GM21515 (cell line): ENCODE data around the gene FRMD1.

ENCODE experiments used
- ATAC-seq: cut with Tn5 transposase; IDR thresholded peaks from one replicate; pipeline ENCODE4 v1.9.1; 2021; ENCODE audit not compliant: unreplicated experiment

The FRMD1 gene

DNA sequence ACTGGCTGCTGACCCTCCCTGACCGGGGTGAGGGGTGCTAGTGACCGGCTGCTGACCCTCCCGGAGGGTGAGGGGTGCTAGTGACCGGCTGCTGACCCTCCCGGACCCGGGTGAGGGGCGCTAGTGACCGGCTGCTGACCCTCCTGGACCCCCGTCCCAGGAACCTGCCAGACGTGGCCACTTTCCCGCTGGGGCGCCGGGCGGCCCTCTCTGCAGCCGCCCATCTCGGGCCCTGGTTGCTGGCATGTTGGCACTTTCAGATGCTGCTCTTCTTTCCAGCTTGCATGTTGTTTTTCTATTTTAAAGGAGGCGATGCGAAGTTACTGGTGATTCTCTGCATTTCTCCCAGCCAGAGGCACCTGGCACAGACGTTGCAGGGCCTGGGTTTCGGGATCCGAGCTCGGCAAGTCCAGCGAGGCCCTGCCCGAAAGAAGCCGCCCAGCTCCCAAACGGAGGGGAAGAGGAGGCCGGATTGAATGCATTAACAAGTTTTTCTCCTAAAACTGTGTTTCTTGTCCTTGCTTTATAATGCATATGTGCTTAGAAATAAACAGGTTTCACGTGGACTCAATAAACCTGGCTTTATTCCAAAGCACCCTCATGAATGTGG, 34.4 kb downstream of the FRMD1 start:
- ATAC-seq: no peak

DNA sequence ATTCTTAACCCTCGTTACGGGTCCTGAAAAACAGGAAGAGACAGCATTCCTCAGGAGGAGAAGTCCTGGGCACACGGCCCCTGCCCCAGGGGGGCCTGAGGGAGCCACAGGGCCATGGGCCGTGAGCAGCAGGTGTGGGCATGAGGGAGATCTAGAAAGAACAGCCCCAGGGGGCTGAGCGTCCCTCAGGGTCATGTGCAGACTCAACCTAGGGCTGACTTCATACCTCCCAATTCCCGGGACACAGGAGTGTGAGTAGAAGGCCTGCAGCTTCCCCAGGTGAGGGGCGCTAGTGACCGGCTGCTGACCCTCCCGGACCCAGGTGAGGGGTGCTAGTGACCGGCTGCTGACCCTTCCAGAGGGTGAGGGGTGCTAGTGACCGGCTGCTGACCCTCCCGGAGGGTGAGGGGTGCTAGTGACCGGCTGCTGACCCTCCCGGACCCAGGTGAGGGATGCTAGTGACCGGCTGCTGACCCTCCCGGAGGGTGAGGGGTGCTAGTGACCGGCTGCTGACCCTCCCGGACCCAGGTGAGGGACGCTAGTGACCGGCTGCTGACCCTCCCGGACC, 35.1 kb downstream of the FRMD1 start:
- no peak for ATAC-seq

DNA sequence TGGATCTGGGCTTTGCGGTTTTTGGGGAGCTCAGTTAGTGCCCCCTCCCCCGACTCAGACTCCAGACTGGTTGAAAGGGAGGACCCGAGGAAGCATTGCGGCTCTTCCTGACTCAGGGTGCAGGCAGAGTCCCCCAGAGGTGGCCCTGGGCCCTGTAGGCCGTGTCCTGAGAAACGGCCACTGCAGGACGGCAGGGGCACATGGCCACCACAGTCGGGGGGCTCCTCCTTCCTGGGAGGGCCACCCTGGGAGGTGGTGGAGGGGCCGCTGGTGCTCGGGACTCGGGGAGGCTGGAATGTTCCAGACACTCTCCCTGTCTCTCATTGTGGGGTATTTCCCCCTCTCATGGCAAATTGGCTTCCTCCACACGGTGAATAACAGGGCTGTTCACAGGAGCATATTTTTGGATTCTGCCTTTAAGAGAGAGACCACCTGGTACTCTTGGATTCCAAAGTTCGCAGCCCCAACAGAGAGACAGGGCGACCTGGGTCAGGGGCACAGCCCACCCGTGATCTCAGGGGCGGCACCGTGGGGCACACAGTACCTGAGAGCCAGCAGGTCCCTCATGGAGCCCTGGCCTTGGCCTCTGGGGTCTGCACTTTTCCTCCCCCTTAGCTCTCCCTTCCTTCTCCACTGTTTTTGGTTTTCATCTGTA, 35.7 kb downstream of the FRMD1 start:
- no peak for ATAC-seq

DNA sequence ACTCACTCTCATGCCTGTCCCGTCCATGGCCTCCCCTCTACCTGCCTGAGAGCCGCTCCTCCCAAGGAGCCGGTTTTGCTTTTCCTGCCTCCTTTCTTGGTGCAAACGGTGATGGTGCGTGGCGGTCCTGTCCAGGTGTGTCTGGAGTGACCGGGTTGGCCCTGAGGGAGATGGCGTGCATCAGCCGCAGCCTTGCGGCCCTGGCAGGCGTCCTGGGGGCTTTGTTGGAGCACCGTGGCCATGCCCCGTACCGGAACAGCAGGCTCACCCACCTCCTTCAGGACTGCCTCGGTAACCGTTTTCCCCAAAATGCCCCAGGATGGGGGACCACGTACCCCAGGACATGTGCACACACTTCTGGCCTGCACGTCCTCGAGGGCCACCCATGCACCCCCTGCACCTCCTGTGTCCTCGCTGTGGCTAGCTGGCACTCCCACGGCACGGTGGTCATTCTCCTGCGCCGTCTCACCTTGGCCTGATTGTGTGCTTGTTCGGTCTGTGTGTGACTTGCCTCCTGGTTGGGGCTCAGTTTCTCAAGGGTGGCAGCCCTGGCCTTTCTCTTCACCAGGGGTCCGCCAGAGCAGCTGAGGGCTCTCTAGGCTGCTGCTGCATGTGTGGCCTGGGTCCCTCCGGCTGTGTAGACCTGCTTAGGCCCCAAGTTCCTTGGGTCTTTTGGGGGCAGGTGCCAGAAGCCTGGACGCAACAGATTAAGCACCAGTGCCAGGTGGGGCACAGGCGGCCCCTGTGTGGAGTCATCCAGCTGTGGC, 36.4 kb downstream of the FRMD1 start:
- no peak for ATAC-seq

DNA sequence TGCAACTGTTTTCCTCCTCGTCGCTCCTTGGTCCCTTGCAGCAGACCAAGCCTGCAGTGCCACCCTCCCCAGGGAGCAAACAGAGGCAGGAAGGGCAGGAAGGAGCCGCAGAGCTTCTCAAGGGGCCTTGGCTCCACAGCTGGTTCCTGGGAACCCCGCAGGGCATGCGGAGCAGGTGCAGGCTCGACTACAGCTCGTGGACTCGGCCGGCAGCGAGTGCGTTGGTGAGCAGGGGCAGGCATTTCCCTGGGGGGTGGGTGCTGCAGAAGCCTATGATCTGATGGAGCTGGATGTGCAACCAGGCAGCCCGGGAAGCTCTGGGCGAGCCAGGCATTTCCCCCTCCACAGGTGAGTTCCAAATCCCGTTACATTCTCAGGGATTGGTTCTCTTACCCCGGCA, 37.1 kb downstream of the FRMD1 start:
- no peak for ATAC-seq

DNA sequence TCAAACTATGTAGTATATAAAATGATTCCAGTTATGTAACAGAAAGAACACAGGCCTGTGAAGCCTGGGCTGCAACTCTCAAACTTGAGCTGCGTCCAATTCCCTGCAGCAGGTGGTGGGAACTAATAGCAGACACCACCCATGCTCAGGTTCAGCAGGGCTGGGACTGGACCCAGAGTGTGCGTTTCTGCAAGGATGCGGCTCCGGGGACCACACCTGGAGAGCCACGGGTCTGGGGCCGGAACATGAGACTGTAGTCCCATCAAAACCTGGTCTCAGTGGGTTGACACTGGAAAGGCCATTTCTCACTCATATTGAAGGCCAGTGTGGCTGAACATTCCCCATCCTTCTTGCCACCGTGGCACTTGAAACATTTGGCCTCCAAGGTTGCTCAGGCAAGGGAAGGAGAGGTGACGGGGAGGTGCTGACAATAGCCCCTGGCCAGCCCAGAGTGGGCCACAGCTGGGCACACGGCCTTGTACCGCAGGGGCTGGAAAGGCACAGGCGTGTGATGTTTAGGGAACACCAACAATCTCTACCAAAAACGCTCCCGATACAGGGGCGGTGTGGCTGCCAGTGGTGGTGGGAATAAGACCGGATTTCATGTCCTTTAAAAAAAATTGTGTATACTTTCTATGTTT, 38.0 kb downstream of the FRMD1 start:
- ATAC-seq: no peak

DNA sequence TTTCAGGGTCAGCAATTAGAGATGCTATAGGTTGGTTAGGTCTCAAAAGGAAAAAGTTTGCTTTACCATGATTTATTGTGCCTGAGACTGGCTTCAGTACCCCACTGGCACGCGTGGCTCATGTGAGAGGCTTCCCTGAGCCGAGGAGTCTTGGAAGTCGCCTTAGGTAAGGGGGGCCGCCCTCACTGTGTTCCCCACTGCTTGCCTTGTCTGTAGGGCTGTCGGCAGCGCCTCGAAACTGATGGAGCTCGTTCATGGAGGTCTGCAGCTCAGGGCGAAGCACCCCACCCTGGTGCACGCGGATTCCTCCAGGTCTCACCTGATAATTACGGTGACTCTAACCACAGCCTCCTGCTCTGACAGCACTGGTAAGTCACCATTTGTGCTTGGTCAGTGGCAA, 39.2 kb downstream of the FRMD1 start:
- no peak for ATAC-seq

DNA sequence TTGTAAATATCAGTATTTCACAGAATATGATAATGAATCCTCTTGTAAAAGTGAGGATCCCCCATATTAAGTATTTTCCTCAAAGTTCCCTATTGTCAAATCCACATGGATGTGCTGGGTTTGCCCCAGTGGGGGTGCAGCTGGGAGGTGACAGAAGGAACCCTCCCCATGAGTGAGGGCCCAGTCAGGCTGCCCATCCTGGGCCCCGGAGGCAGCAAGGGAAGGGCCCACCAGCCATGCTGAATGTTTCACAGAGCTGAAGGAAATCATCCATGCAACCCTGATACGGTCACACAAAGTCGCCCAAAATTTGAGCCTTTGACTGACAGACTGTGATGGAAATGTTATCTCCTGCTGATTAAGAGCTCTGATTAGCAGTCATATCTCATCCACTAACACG, 39.7 kb downstream of the FRMD1 start:
- no peak for ATAC-seq

DNA sequence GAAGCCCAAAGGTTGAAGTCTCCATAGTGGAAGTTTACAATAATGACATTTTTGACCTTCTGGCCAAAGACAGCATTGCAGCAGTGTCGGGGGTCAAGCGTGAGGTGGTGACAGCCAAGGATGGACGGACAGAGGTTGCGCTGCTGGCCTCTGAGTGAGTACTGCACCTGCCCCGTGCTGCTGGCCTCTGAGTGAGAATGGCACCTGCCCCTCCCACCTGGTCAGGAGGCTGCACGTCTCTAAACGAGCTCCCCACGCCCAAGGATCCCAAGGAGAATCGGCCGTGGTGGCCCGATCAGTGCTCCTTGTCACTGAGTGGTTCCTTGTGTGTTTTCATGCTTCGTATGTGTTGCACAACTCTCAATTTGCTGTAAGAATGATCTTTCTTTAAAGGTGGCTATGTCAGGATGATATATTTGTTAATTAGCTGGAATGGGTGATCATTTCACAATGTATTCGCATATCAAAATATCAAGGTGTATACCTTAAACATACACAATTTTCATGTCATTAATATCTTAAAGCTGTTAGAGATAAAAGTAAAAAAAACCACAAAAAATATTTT, 40.4 kb downstream of the FRMD1 start:
- no peak for ATAC-seq

DNA sequence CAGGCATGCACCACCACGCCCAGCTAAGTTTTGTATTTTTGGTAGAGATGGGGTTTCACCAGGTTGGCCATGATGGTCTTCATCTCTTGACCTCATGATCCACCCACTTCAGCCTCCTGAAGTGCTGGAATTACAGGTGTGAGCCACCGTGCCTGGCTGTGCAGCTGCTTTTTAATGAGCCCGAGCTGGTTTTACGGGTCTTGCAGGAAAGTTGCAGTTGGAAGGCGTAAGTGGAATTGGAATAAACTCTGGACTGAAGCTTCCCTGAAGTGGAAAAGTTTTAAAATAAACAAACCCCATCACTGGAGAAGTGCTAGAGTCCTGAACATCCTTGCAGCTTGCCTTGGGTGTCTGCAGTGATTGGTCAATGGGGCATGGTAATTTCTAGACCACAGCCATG, 41.2 kb downstream of the FRMD1 start:
- no peak for ATAC-seq

DNA sequence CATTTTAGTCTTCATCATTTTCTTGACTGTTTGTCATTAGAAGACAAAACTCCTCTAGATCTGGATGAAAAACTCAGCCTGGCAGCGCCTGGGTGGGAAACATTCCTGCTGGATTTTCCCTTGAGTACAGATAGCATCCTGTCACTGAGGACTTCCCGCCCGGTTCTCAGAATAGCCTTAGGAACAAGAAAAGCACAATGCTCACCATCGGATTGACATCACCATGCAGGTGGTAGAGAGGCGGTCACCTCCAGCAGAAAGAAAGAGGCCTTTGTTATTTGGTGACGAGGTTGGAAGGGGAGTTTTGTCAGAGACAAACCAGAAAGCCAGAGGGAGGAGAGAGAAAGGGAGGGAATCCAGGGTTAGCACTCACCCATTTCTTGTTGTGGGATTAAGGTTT, 41.8 kb downstream of the FRMD1 start:
- ATAC-seq: no peak

DNA sequence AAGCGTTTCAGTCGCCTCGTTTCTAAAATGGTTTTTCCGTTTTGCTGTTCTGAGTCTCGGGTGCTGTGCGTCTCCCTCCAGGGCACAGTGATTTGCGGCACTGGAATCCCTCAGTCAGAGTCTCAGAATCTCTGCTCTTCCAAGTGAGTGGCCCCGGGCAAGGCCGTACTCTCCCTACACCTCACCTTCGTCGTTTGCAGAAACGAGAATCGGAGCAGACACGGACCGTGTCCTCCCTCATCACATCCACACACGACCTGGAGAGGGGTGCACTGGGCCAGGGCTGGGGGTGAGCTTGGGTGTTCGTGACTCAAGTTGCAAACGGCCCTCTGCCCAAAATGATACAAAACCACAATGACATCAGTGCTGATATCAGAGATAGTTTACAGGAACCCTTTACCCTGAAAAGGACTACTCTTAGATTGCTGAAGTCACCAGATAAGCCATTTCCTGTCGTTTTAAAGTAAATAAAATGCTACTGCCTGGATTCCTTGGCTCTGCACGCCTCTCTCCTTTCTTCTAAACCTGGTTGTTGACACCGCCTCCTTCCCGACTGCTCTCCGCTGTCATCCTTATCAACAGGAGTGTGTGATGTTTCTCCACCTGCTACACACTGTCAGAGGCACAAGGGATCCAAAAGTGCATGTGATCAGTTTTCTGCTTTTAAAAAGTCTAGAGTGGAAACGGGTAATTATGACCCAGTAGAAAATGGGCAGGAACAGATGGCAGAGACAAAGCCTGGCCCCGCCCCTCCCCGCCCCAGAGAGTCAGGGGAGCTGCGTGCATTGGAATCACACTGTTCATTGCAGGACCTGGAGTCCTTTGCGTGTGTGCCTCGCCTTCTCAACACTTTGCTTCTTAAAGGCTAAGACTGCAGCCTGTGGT, 43.1 kb downstream of the FRMD1 start:
- no peak for ATAC-seq

DNA sequence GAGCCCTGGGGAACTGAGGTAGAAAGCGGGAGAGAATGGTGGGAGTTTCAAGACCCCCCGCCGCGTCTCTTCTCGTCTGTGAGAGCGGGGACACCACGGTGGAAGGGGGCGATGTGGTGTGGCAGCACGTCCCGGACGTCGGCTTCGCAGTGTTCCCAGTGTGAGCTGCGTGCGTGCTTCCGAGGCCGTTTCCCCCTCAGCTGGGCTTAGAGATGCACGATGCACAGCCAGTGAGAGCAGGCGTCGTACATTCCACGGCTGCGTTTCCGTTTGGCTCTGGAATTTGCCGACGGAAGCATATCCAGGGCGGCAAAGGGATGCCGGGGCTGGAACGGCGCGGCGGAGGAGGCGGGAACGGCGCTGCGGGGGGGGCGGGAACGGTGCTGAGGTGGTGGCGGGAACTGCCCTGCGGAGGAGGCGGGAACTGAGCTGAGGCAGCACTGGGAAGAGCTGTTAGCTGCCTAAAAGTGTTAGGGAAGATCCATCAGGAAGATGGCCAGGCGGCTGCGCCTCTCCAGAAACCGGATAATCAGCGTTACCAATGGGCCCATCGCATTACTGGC, 43.8 kb downstream of the FRMD1 start:
- ATAC-seq: no peak

DNA sequence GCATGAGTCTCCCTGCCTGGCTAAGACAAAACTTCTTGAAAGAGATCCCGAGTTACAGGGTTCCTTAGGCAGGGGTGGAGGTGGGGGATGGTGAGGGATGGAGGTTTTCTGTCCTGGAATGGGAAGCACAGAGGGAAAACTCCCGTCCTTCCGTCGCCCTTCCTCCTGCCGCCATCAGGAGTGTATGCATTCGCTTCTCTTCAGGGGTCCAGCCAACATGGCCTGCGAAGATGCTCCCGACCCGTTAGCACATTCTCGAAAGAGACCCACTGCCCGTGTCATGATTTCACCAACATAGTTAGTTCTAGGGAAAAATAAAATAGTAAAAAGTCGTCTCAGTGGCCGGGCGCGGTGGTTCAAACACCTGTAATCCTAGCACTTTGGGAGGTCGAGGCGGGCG, 44.5 kb downstream of the FRMD1 start:
- ATAC-seq: no peak

DNA sequence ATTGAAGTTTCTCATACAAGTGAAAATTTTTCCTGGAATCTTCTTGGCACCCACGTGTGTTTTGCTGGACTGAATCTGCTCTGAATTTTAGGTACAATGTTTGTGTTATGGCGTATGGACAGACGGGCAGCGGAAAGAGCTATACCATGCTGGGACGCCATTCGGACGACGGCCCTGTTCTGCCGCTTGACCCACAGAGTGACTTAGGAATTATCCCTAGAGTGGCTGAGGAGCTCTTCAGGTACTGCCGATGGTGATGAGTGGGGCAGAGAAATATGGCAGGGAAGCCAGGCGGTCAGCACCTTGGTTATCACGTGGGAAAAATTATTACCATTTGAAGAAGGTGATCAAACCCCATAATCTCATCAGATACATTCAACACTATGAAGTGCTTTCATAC, 45.2 kb downstream of the FRMD1 start:
- no peak for ATAC-seq

DNA sequence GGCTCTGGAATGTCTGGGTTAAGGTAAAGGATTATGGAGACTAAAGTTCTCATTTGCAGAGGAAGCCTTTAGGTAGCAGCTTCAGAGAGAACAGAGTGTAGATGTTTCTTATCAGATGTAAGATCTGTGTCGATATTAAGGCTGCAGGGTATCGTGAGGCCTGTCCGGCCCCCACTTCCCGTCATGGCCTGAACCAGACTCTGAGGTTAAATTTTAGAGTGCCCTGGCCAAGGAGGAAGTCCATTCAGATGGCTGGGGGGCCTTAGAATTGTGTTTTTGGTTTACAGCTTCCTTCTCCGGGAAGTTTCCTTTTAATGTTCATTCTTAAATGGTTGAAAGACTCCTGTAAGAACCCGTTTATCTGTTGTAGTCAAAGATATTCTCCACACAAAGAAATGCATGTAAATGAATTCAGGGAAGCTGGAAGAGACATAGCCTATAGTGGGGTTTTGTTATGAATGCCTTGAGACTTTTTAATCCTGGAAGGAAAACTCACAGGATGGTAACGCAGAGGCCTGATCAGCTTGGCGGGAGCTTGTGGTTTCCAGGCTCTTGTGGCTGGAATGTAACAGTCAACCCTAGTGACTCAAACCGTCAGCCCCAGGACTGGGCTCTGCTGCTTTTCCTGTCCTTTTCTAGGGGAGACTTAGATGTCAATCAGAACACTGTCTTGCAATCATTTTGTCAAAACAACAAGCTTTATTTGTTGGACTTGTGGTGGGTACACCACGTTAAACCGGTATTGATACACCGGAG, 46.8 kb downstream of the FRMD1 start:
- no peak for ATAC-seq

DNA sequence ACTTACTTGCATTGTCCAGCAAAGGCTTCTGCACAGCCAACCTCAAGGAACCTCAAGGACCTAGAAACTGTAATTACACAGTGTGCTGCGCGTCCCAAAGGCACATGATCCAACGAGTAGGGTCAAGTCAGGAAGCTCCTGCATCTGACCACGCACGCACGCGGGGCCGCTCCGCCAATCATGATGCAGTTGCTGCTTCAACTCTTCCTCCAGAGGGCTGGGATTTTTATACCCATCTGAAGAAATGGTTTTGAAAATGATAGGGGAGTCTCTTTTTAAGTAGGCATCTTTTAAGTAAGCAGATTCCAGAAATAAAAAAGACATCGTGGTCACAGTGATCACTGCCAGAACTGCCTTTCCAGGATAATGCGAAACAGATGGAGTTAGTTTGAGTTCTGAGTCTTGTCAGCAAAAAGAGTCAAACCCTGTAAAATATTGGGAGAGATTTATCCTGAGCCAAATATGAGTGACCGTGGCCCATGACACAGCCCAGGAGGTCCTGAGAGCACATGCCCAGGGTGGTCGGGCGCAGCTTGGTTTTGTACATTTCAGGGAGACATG, 47.5 kb downstream of the FRMD1 start:
- no peak for ATAC-seq

DNA sequence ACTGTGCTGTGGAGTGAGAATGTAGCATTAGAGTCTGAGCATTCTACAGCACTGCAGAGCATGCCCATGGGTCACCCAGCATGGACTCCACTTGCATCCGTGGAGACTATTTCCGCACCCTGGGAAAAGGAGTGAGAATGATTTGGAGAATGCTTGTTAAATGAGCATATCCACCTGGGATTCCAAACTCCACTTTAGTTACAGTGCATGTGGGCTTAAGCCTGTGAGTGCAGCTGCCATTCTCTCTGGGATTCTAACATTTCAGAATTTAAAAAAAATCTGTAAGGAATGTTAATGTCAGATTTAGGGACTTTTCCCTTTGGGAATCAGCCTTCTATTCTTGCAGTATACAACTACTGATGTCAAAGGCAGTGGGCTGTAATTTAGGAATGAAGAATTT, 48.1 kb downstream of the FRMD1 start:
- no peak for ATAC-seq

DNA sequence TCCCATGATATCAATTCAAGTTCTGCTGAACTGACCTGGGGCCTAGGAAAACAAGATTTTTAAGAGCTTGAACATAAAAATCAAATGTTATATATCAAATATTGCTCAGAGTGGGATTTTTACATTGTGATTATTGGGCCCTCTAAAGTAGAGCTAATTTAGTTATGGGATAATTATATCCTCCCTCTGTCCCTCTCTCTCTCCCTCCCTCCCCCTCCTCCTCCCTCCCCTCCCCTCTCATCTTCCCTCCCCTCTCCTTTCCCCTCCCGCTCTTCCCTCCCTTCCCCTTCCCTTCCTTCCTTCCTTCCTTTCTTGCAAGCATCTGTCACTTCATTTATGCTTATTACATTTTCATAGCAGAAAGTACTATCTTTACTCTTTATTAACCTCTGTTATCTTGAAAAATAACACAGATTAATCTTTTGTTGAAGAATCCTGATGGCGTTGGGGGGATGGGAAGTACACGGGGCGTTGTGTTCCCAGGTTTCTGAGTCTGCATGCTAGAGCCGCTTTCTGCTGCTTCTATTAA, 48.7 kb downstream of the FRMD1 start:
- no peak for ATAC-seq
